ENCODE measurements around the gene KLHDC9. TPM values are rescaled to one million over a fixed set of nuclear protein-coding genes. Genes with fewer than 3 reads are reported as not detected.

The KLHDC9 gene
- total and polyA plus RNA-seq, 12 donors, result 0.83 to 17.7 (median 7.1) TPM

- 94 to 96% methylated on average over 3 of the region's 3 CpGs for WGBS, 2 donors
- intact Hi-C loops (cut with DNase I), result no loop called here
- no peak for DNase-seq
Observed at GRCh38 chr1:161111117-161111516, 13.0 kb downstream of the KLHDC9 start.

GRCh38 chr1:161111527-161111926, 13.4 kb downstream of the KLHDC9 start:
- peaks cover 0 to 34% (median 0%) of the 10 kb centered on the region in 9 donors for H3K36me3 ChIP-seq
- intact Hi-C loops (cut with DNase I), result no loop called here
- DNase-seq, result no peak
- H3K4me1 ChIP-seq, result peaks cover 0 to 54% (median 37%) of the 10 kb centered on the region in 9 donors
- TF ChIP-seq CTCF (IDR thresholded peaks at IDR 0.05), result no peak
- H3K4me3 ChIP-seq, result no peak overlapping the region
- 78 to 79% methylated on average over 2 of the region's 2 CpGs for WGBS, 2 donors
- no peak for ATAC-seq
- no peak overlapping the region for H3K27ac ChIP-seq
- H3K9me3 ChIP-seq, result no peaks in the 10 kb centered on the region
- H3K27me3 ChIP-seq, result no peaks in the 10 kb centered on the region

More at GRCh38 chr1:161111117-161111516, 13.0 kb downstream of the KLHDC9 start:
- H3K27me3 ChIP-seq, result no peaks in the 10 kb centered on the region
- no peak for TF ChIP-seq CTCF (IDR thresholded peaks at IDR 0.05)
- peaks cover 0 to 50% (median 33%) of the 10 kb centered on the region in 9 donors for H3K4me1 ChIP-seq
- H3K9me3 ChIP-seq, result no peaks in the 10 kb centered on the region
- no peak for ATAC-seq
- H3K36me3 ChIP-seq, result peaks cover 0 to 34% (median 0%) of the 10 kb centered on the region in 9 donors
- no peak overlapping the region for H3K27ac ChIP-seq
- H3K4me3 ChIP-seq, result no peak overlapping the region

GRCh38 chr1:161113915-161114314, 15.8 kb downstream of the KLHDC9 start:
- H3K4me3 ChIP-seq, result no peak overlapping the region
- WGBS, 2 donors, result 82 to 90% methylated on average over 1 of the region's 1 CpG
- no peak overlapping the region for H3K27ac ChIP-seq
- intact Hi-C loops (cut with DNase I), result no loop called here
- no peaks in the 10 kb centered on the region for H3K27me3 ChIP-seq
- ATAC-seq, result no peak
- no peaks in the 10 kb centered on the region for H3K9me3 ChIP-seq
- no peak for TF ChIP-seq CTCF (IDR thresholded peaks at IDR 0.05)
- peaks cover 8 to 69% (median 50%) of the 10 kb centered on the region in 9 donors for H3K4me1 ChIP-seq
- H3K36me3 ChIP-seq, result peaks cover 0 to 30% (median 0%) of the 10 kb centered on the region in 9 donors
- no peak for DNase-seq

- intact Hi-C loops (cut with DNase I), result no loop called here
- 85 to 91% methylated on average over 2 of the region's 2 CpGs for WGBS, 2 donors
- TF ChIP-seq CTCF (IDR thresholded peaks at IDR 0.05), result no peak
- Histone ChIP-seq H3K9me3 (no peaks in the 10 kb centered on the region), H3K4me3 (no peak overlapping the region), H3K27me3 (no peaks in the 10 kb centered on the region), H3K4me1 (peaks cover 11 to 75% (median 56%) of the 10 kb centered on the region in 9 donors), H3K36me3 (peaks cover 0 to 23% (median 0%) of the 10 kb centered on the region in 9 donors), H3K27ac (no peak overlapping the region)
- no peak for DNase-seq
- no peak for ATAC-seq
Observed at GRCh38 chr1:161114556-161114955, 16.4 kb downstream of the KLHDC9 start.

Measured in heart right ventricle (tissue), 16 donors.